Activated CD4-positive, CD25-positive, alpha-beta regulatory T cell treated with anti-CD3 and anti-CD28 coated beads, Interleukin-2, amount 50 U/mL, for 72 hours (primary cell): Measurements from ENCODE around the gene TXNRD2.
A peak's percentile ranks its signal among the peaks of the same experiment; 100 is the strongest.

Experiments
- DNase-seq: peaks from one replicate; pipeline ENCODE4 v3.0.0; 2021

TXNRD2 gene

GRCh38 chr22:19854778-19855503 lies 86.7 kb downstream of the TXNRD2 start, which contains the start of the genes GNB1L and RTL10:
Gene GNB1L, minus strand, starts transcription at chr22:19854874. Its CDS starts 33,519 bp downstream, at chr22:19821355.
Gene RTL10, minus strand, starts transcription at chr22:19854874. Its CDS starts 2,613 bp downstream, at chr22:19852261.
- peak; percentile 97 for DNase-seq

DNA sequence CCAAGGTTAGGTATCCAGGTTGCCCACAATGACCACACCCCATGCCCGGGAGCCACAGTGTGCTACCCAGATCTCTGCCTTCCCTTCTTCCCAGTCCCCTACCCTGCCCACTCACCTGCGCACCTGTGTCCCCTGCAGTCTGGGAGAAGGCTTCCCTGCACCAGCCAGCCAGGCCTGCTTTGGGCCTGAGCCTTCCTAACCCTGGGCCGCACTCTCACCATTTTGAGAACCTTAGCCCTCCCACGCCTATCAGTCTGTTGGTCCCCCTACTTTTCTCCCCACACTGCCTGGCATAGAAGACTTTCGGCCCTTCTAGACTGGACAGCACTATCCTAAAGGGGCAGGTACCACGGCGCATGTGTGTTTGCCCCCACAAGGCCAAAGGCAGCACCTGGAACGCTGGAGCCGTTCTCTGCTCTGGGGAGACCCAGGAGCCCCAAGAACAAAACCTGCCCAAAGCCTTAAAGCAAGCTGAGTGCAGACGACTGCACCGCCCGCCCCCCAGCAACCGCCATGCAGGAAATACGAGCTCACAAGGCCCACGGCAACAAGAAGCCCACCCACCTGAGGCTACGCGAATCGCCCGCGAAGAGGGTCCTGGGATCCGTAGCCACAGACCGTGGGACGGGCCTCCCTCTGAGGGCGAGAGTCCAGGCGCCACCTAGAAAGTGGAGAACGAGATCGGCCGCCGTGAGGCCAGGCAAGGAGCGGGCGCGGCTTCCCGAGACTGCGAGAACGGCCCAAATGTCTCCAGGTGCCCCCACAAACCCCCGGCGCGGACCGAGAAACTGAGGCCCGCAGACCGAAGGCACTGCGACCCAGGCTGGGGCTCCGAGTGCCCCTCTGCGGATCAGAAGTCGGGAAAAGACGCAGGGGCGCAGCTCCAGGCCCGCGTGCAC lies 87.5 kb downstream of the TXNRD2 start:
- no peak for DNase-seq

DNA sequence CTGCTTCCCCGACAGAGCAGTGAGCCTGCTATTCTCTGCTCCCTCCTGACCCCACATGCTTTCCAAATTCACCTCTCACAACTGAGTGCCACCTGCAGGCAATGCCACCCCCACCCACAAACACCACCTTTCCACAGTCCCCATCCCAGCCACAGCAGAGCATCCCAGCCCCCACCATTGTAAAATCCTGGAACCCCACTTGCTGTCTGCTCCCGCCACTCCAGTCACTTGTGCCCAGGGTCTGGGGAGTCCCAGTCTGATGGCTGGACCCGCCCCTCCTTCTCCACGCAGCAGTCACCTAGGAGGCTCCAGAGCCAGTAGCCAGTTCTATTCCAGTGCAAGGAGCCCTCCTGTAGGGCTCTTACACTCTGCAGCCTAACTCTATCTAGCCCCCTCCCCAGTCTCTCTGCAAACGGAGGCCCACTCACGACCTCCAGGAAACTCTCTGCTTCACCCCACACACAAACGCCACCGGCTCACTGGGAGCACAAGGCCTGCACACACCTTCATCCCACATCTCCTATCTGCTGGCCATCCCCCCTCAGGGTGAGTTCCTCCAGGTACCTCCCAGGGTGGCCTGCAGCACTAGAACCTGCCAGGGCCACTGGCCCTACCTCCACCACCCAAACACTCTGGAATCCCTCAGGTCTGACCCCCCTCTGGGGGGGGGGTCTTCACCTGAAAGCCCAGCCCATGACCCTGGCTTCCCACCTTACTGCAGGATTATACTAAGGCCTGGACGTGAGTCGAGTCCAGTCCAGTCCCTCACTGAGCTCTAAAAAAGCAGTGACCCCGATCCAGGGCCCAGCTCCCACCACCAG lies 88.3 kb downstream of the TXNRD2 start:
- no peak for DNase-seq

DNA sequence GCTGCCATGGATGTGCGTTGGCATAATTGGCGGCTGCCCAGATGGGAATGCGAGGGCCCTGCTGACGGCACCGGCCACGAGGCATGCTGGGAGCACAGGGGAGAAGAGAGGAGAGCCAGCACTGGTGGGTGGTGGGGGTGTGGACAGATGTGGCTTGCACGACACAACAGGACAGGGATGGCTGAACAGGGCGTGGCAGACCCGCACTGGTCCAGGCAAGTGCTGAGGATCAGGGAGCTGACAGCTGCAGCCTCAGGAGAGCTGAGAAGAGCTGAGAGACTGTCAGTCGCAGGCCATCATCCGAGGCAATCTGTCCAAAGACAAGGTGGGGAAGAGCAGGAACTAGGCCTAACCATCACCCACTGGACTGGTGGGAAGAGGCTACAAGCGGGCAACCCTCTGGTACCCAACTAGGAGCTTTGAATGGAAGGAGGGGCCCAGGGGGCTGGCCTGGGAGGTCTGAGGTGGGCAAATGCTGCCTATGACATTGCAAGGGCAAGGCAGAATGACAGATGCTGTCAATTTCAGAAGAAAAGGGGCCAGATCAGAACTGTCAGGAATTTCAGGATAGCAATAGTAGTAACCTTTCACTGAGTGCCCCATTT lies 89.3 kb downstream of the TXNRD2 start:
- DNase-seq, result no peak

DNA sequence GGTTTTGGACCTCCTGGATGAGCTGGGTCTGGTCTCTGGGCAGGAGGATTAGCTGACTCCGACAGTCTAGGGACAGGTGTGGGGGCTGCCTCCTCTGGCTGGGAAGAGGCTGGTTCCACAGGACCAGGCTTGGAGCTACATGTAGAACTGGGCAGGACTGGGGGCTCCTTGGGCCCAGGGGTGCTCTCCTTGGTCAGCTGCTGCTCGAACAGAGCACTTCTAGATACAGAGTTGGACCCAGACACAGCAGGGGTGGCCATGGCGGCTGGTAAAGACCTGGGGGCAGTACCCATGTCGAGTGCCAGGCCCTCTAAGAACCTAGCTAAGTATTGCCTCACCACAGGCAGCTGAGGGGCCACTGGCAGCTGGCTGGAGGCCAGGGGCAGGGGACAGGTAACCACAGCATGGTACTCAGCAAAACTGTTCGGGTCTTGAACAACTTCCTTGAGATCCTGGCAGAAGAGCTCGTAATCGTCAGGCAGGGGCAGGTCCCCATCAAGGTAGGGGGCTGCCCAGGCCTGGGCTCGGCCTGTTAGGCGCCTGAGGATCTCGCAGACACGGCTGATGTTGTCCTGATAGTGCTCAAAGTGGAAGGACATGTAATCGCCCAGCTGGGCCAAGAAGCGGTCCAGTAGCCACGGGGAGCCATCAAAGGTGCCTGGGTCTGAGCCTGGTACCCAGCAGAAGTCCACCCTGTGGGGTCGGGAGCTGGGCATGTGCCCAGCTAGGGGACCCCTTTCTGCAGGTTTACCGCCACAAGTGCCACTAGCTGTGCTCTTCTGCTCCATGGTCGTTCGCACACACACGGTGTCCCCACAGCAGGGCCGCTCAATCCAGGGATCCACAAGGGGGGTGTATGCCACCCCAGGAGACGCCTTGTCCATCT lies 90.1 kb downstream of the TXNRD2 start:
- DNase-seq, result no peak

DNA sequence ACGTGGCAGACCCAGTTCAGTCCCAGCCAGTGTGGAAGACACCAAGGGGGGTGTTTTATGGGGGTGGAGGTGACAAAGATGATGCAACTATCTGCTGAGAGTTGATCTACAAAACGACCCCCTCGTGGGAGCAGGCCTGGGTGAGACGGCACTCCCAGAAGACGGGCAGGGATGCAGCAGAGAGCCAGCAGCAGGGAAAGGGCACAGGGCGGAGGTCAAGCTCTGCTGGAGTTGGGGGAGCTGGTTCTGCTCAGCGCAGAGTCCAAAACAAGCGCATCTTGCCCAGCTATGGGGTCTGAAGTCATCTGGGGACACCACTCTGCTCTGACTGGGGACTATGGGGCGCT lies 90.9 kb downstream of the TXNRD2 start:
- no peak for DNase-seq

DNA sequence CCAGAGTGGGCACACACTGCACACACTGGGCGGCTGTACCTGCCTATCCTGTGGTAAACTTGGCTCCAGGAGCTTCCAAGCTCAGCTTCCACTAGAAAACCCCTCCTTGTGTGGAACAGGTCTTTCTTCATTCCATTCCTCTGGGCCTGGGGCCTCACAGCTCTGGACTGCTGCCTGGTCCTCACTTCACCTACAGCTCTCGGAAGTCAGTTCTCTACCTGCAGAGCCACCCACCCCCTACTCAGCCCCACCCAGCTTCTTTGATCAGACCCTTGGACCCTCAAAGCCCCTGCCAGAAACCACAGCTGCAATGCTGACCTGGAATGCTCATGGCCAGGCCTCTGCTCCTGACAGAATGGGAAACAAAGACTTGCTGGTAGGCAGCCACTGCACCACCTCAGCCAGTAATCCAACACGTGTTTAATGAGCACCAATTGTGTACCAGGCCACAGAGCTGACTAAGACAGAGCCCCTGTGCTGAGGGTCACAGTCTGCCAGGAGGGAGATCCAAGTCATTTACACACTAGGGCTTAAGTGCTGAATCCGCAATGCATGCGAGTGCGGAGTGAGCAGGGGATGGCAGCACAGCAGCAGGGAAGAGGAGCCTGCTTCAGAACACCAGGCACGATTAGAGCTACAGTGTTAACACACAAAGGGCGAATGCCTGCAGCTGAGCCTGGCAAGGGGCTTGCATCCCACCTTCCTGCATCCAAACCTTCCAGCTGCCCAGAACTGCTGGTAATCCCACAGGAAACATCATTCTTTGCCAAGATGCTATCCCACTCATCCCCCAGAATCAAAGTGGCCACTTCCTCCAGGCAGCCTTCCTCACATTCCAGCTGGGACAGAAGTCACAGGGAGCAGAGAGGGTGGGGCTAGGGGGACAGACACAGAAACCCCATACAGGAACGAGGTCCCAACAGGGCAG lies 91.5 kb downstream of the TXNRD2 start:
- DNase-seq, result no peak

GRCh38 chr22:19848298-19849224 lies 93.1 kb downstream of the TXNRD2 start:
- no peak for DNase-seq

- no peak for DNase-seq
Measured at GRCh38 chr22:19847345-19847632, 94.3 kb downstream of the TXNRD2 start.

DNA sequence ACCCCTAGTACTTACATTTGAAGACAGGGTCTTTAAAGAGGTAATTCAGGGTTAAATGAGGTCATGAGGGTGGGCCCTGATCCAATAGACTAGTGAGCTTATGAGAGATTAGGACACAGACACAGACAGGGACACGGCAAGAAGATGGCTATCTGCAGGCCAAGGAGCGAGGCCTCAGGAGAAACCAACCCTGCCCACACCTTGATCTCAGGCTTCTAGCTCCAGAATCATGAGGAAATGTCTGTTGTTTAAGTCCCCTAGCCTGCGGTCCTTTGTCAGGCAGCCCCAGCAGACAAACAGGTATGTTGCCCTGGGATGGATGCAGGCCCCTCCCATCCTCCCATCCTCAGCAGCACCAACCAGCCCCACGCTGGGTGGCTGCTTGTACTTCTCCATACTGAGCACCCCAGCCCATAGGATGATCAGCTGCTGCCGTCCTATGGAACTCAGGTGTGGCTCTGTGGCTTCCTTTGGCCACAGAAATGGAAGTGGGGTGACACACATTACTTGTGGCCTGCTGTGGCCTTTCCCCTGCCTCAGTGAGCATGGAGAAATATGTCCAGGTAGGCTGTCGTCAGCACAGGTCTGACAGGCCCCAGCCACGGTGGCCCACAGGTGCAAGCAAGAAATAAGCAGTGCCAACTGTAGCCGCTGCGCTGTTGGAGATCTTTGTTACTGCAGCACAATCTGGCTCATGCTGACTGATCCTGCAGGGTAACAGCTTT lies 94.8 kb downstream of the TXNRD2 start:
- no peak for DNase-seq

GRCh38 chr22:19845054-19845722 lies 96.4 kb downstream of the TXNRD2 start:
- no peak for DNase-seq

- DNase-seq, result no peak
Measured at GRCh38 chr22:19844377-19845053, 97.1 kb downstream of the TXNRD2 start.

- DNase-seq, result no peak
Measured at GRCh38 chr22:19843857-19844376, 97.7 kb downstream of the TXNRD2 start.

DNA sequence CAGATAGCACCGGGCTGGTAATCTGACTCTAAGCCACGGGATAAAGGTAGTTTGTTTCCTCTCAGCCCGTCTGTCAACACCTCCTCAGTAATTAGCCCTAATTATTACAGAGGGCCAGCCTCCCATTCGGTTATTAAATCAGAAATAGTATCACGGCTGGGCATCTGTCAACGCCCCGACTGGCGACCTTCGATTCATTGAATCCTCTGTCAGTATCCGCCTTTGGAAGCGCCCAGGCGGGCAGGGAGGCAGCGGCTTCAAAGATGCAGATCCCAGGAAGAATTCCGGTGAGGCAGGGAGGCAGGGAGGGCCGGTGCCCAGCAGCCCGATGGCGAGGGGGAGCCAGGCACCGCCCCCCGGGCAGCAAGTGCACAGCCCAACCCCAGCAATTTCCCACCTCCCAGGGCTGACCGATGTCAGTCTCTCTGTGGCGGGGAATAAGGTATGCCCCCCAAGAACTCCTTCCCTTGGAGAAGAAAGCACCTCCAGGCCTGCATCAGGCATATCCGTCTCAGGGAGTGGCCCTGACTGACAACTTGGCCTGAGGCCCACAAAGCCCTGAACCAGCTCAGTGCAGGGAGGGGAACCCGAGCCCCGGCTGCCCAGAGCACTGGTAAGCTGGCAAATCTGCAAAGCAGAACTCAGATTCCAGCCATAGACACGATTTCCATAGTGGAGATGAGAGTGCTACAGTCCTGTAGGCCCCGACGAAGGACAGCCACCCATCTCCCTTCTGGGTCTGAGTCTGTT lies 98.3 kb downstream of the TXNRD2 start:
- DNase-seq, result no peak

GRCh38 chr22:19842393-19843106 lies 99.1 kb downstream of the TXNRD2 start:
- DNase-seq, result no peak
